Natural killer cell treated with Interleukin-12 subunit alpha and Interleukin-12 subunit beta and Interleukin-15 and Interleukin-18, amount 100 ng/mL, for 72 hours (primary cell): Measurements from ENCODE around the gene HMGB4. TPM values are rescaled to one million over a fixed set of nuclear protein-coding genes. Genes with fewer than 3 reads are reported as not detected.

ENCODE experiments used
- ATAC-seq, 2 donors: fragments of 150-1000 bp; cut with Tn5 transposase in 1 of 2; sonication (Bioruptor Pico), chemical (Tn5 transposase) in 1 of 2; 2 replicates each; pipeline ENCODE4 v1.10.0; 2021
- DNase-seq: peaks from one replicate; pipeline ENCODE4 v3.0.0; 2022; ENCODE audit warnings: low spot score
- H3K27ac Mint-ChIP-seq, 2 donors: 1 replicate in 1 of 2; 2 replicates in 1 of 2; pipeline ENCODE4 v1.8.0; 2022; ENCODE audit warnings: mixed read lengths in 2 of 2, mild to moderate bottlenecking in 1 of 2, moderate library complexity in 1 of 2
- H3K27me3 Mint-ChIP-seq, 2 donors: 1 replicate in 1 of 2; 2 replicates in 1 of 2; pipeline ENCODE4 v1.8.0; 2022; ENCODE audit warnings: mixed read lengths in 2 of 2
- H3K36me3 Mint-ChIP-seq: one replicate; pipeline ENCODE4 v1.8.0; 2022; ENCODE audit warnings: mixed read lengths
- H3K4me1 Mint-ChIP-seq, 2 donors: 1 replicate in 1 of 2; 2 replicates in 1 of 2; pipeline ENCODE4 v1.8.0; 2022; ENCODE audit warnings: low read depth in 2 of 2, mixed read lengths in 2 of 2, mild to moderate bottlenecking in 1 of 2
- H3K4me3 Mint-ChIP-seq: one replicate; pipeline ENCODE4 v1.8.0; 2022; ENCODE audit warnings: mixed read lengths
- H3K9me3 Mint-ChIP-seq: 2 replicates; pipeline ENCODE4 v1.8.0; 2022; ENCODE audit warnings: mixed read lengths
- total RNA-seq, 2 donors: library from RNA; stranded (reverse); gene quantifications; one replicate each; pipeline ENCODE4 v1.2.3, GENCODE V29; 2022

Gene HMGB4
- total RNA-seq, 2 donors from 2014 or later, result not detected

DNA sequence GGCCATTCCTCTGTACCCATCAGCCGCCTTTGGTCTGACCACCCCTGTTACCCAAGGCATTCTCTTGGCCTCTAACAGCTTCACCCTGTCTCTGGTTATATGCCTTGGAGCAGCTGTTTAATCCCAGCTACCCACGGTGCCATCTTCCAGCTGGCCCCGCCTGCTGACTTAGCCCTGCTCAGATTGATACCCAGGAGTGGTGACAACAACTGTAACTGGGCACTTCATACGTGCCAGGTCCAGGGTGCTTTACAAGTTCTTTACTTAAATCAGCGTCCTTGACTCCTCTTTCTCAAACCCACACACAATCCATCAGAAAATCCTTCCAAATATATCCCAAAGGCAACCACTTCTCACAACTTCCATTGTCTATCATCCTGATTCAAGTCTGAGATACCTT is 37.2 kb upstream of the HMGB4 start:
- DNase-seq (no peak), ATAC-seq (no peak)
- Mint-ChIP-seq H3K4me1 (no peaks in the 10 kb centered on the region), H3K36me3 (no peaks in the 10 kb centered on the region), H3K4me3 (no peak overlapping the region), H3K27me3 (peaks cover 10 to 14% of the 10 kb centered on the region in 2 donors), H3K9me3 (no peaks in the 10 kb centered on the region), H3K27ac (no peak overlapping the region)

- Mint-ChIP-seq H3K27me3 (peaks cover 10 to 13% of the 10 kb centered on the region in 2 donors), H3K36me3 (no peaks in the 10 kb centered on the region), H3K4me1 (no peaks in the 10 kb centered on the region), H3K9me3 (no peaks in the 10 kb centered on the region), H3K27ac (no peak overlapping the region), H3K4me3 (no peak overlapping the region)
- DNase-seq (no peak), ATAC-seq (no peak)
These were observed 35.8 kb upstream of the HMGB4 start for GRCh38 chr1:33828059-33828458.

DNA sequence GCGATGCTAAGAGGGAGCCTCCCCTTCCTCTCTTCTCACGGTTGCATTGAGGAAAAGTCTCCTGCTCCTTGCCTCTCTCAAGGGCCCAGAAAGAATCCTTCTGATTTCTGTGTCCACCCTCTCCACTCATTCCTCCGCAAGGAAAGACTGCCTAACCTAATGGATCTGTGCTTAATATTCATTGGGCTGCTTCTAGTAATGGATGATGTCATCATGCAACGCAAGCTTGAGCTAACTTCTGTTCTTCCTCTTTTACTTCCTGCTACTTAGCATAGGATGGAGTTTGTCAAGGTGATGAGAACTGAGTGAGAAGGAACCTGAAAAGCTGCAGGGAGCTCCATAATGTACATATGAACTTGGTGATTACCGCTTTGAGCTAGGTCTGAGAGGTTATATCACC is 35.2 kb upstream of the HMGB4 start:
- Mint-ChIP-seq H3K27me3 (peaks cover 10 to 13% of the 10 kb centered on the region in 2 donors), H3K9me3 (no peaks in the 10 kb centered on the region), H3K4me1 (no peaks in the 10 kb centered on the region), H3K27ac (no peak overlapping the region), H3K4me3 (no peak overlapping the region), H3K36me3 (no peaks in the 10 kb centered on the region)
- ATAC-seq (no peak), DNase-seq (no peak)

GRCh38 chr1:33836911-33837310 is 27.0 kb upstream of the HMGB4 start:
- Mint-ChIP-seq H3K9me3 (no peaks in the 10 kb centered on the region), H3K36me3 (no peaks in the 10 kb centered on the region), H3K4me3 (no peak overlapping the region), H3K4me1 (no peaks in the 10 kb centered on the region), H3K27ac (no peak overlapping the region), H3K27me3 (peaks cover 8 to 10% of the 10 kb centered on the region in 2 donors)
- no peak for ATAC-seq
- DNase-seq, result no peak

DNA sequence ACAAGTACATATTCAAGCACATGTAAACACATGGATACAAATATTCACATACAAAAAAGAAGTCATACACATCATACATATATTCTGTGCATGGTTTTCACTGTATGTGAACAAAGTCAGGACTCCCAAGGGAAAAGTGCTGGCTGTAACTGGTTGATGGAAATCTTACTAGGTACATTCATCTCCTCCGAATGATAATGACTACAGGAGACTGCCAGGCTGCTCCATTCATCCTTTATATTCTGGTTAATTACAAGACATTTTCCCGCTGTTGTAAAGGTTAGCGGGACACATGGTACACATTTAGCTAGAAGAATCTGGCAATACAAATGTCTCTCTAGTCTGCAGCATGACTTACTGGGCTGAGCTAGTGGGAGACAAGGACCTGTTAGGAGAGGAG is 26.2 kb upstream of the HMGB4 start:
- Mint-ChIP-seq H3K4me3 (no peak overlapping the region), H3K4me1 (peaks cover 0 to 7% of the 10 kb centered on the region in 2 donors), H3K36me3 (no peaks in the 10 kb centered on the region), H3K9me3 (no peaks in the 10 kb centered on the region), H3K27me3 (peaks cover 1 to 14% of the 10 kb centered on the region in 2 donors), H3K27ac (no peak overlapping the region)
- ATAC-seq (no peak), DNase-seq (no peak)

- Mint-ChIP-seq H3K4me1 (peaks cover 0 to 10% of the 10 kb centered on the region in 2 donors), H3K36me3 (no peaks in the 10 kb centered on the region), H3K9me3 (no peaks in the 10 kb centered on the region), H3K4me3 (no peak overlapping the region), H3K27me3 (peaks cover 0 to 14% of the 10 kb centered on the region in 2 donors), H3K27ac (no peak overlapping the region)
- no peak for DNase-seq
- ATAC-seq, result no peak
These were observed 22.4 kb upstream of the HMGB4 start for GRCh38 chr1:33841494-33841893.

DNA sequence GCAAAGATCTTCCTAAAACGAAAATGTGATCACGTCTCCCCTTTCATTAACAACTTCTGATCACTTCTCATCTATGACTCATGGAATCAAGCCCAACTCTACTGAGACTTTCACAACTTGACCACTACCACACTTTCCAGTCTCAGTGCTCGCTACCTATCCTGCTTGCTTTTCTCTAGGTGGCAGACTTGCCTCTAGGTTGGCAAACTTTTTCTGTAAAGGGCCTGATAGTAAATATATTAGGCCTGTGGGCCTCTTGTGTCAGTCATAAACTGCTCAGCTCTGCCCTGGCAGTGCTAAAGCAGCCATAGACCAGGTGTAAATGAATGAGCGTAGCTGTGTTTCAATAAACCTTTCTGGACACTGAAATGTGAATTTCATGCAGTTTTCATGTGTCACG is 21.5 kb upstream of the HMGB4 start:
- DNase-seq (no peak), ATAC-seq (no peak)
- Mint-ChIP-seq H3K27ac (no peak overlapping the region), H3K4me1 (peaks cover 0 to 10% of the 10 kb centered on the region in 2 donors), H3K27me3 (peaks cover 0 to 14% of the 10 kb centered on the region in 2 donors), H3K36me3 (no peaks in the 10 kb centered on the region), H3K4me3 (no peak overlapping the region), H3K9me3 (no peaks in the 10 kb centered on the region)

GRCh38 chr1:33844166-33844565 is 19.7 kb upstream of the HMGB4 start:
- H3K9me3 Mint-ChIP-seq, result no peaks in the 10 kb centered on the region

GRCh38 chr1:33846861-33847260 is 17.0 kb upstream of the HMGB4 start:
- peaks cover 7 to 21% of the 10 kb centered on the region in 2 donors for H3K27me3 Mint-ChIP-seq
- no peak overlapping the region for H3K27ac Mint-ChIP-seq
- no peaks in the 10 kb centered on the region for H3K9me3 Mint-ChIP-seq
- ATAC-seq (no peak), DNase-seq (no peak)
- peaks cover 0 to 10% of the 10 kb centered on the region in 2 donors for H3K4me1 Mint-ChIP-seq
- H3K4me3 Mint-ChIP-seq, result no peak overlapping the region
- no peaks in the 10 kb centered on the region for H3K36me3 Mint-ChIP-seq

More at GRCh38 chr1:33844166-33844565, 19.7 kb upstream of the HMGB4 start:
- Mint-ChIP-seq H3K4me3 (no peak overlapping the region), H3K27me3 (peaks cover 0 to 14% of the 10 kb centered on the region in 2 donors), H3K27ac (no peak overlapping the region), H3K36me3 (no peaks in the 10 kb centered on the region), H3K4me1 (peaks cover 0 to 10% of the 10 kb centered on the region in 2 donors)
- DNase-seq, result no peak
- ATAC-seq, result no peak

- Mint-ChIP-seq H3K4me3 (no peak overlapping the region), H3K36me3 (no peaks in the 10 kb centered on the region), H3K27ac (no peak overlapping the region), H3K4me1 (no peaks in the 10 kb centered on the region), H3K9me3 (no peaks in the 10 kb centered on the region), H3K27me3 (peaks cover 16 to 23% of the 10 kb centered on the region in 2 donors)
- ATAC-seq (no peak), DNase-seq (no peak)
These were observed 15.5 kb upstream of the HMGB4 start for GRCh38 chr1:33848205-33848937.

DNA sequence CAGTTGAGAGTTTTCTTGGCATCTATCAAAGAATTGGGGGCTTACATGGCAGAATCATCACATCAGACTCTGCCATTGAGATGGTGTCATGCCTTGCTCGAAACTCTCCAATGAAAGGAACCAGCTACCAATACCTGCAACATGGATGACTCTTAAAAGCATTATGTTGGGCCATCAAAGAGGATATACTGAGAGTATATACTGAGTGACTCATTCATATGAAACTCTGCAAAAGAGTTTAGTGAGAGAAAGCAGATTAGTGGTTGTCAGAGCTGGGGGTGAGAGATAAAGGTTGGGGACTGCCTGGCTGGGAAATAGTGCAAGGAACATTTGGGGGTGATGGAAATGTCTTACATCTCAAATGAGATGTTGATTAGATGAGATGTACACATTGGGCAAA is 14.7 kb upstream of the HMGB4 start:
- Mint-ChIP-seq H3K4me3 (no peak overlapping the region), H3K36me3 (no peaks in the 10 kb centered on the region), H3K9me3 (no peaks in the 10 kb centered on the region), H3K27ac (no peak overlapping the region), H3K27me3 (peaks cover 16 to 23% of the 10 kb centered on the region in 2 donors), H3K4me1 (no peaks in the 10 kb centered on the region)
- DNase-seq, result no peak
- no peak for ATAC-seq

DNA sequence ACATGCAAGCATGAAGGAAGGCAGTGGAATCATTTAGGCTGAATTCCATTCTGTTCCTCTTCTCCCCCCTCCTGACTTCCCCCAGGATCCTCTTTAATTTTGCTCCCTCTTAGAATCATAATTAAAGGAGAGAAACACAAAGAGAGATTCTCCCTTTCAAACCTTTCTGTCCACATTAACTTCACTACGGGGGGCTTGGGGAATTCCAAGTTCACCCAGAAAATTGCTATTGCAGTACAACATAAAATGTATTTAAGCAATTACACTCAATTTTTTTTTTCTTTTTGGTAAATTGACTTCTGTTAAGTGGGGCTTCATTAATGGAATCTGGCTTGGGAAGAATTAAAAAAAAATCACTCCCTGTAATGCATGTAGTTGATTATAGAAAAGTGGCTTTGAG is 13.4 kb upstream of the HMGB4 start:
- H3K4me3 Mint-ChIP-seq, result no peak overlapping the region
- no peak overlapping the region for H3K27ac Mint-ChIP-seq
- H3K4me1 Mint-ChIP-seq, result no peaks in the 10 kb centered on the region
- no peak for DNase-seq
- no peaks in the 10 kb centered on the region for H3K36me3 Mint-ChIP-seq
- ATAC-seq, result no peak
- no peaks in the 10 kb centered on the region for H3K9me3 Mint-ChIP-seq
- H3K27me3 Mint-ChIP-seq, result peaks cover 16 to 25% of the 10 kb centered on the region in 2 donors

GRCh38 chr1:33852711-33853110 is 11.2 kb upstream of the HMGB4 start:
- H3K27me3 Mint-ChIP-seq, result peaks cover 16 to 25% of the 10 kb centered on the region in 2 donors
- ATAC-seq (no peak), DNase-seq (no peak)
- H3K36me3 Mint-ChIP-seq, result no peaks in the 10 kb centered on the region
- H3K4me1 Mint-ChIP-seq, result no peaks in the 10 kb centered on the region
- H3K27ac Mint-ChIP-seq, result no peak overlapping the region
- H3K4me3 Mint-ChIP-seq, result no peak overlapping the region
- H3K9me3 Mint-ChIP-seq, result no peaks in the 10 kb centered on the region

DNA sequence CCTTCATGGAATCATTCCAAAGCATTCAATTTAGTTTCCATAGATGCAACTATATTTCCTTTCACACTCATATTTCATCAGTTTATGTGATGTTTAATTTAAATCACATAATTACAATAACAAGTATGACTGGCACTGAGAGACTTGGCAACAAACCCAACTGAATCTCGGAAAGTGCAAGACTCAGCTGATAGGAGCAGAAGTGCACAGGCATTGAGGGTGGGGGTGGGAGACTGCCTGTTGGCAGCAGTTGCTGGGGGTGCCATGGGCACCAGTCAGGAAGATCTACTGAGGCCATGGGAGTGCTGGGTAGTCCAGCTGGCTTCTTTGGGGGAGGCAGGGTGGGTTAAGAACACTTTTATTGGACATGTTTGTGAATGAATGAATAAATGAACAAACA is 10.4 kb upstream of the HMGB4 start:
- Mint-ChIP-seq H3K9me3 (no peaks in the 10 kb centered on the region), H3K36me3 (no peaks in the 10 kb centered on the region), H3K4me3 (no peak overlapping the region), H3K4me1 (no peaks in the 10 kb centered on the region), H3K27ac (no peak overlapping the region), H3K27me3 (peaks cover 16 to 25% of the 10 kb centered on the region in 2 donors)
- DNase-seq (no peak), ATAC-seq (no peak)

GRCh38 chr1:33854091-33854490 is 9.8 kb upstream of the HMGB4 start:
- Mint-ChIP-seq H3K27ac (no peak overlapping the region), H3K36me3 (no peaks in the 10 kb centered on the region), H3K4me3 (no peak overlapping the region), H3K9me3 (no peaks in the 10 kb centered on the region), H3K27me3 (peaks cover 16 to 24% of the 10 kb centered on the region in 2 donors), H3K4me1 (no peaks in the 10 kb centered on the region)
- ATAC-seq, result no peak
- no peak for DNase-seq
